PC-9 (cell line): ENCODE measurements around the gene RELB. TPM values are rescaled to one million over a fixed set of nuclear protein-coding genes. Genes with fewer than 3 reads are reported as not detected.
"Not testable (repeated sequence)": the region's sequence is repeated elsewhere in the genome, so short reads cannot be mapped to it uniquely, and the experiment has no call there.

Experiments used
- BruUV-seq: library from RNA; stranded (reverse); fragments of 400-500 nt; replicated peaks from 2 replicates; lab custom pipeline; 2021; lab: Mats Ljungman, UMichigan
- CTCF ChIA-PET: fragments of 300-600 bp; sonication (Branson Sonifier 250); formaldehyde crosslinking; loops from one replicate; lab custom pipeline; 2022; ENCODE audit warnings: antibody characterized with exemption; lab: Charles Lee
- POLR2A ChIA-PET: fragments of 300-600 bp; sonication (Branson Sonifier 250); formaldehyde crosslinking; loops from one replicate; lab custom pipeline; 2022; ENCODE audit warnings: antibody characterized with exemption; ENCODE audit not compliant: unreplicated experiment; lab: Charles Lee
- DNase-seq, 2 experiments: peaks; one replicate each; pipeline versions ENCODE4 v3.0.0 to v3.0.0-alpha.2; 2015 to 2022; ENCODE audit warnings: mixed read lengths in 1 of 2
- H2AFZ ChIP-seq: fragments of 200-600 bp; sonication (generic); 2 replicates; pipeline ENCODE4 v1.8.1; 2017; ENCODE audit warnings: antibody characterized with exemption
- H3F3A ChIP-seq: fragments of 200-600 bp; sonication (generic); 2 replicates; pipeline ENCODE4 v1.8.1; 2017; ENCODE audit warnings: antibody characterized with exemption, mild to moderate bottlenecking, low read depth; ENCODE audit not compliant: insufficient read depth
- H3K27ac ChIP-seq: fragments of 200-600 bp; sonication (generic); 2 replicates; pipeline ENCODE4 v1.6.1; 2016; ENCODE audit warnings: mixed run types
- H3K27me3 ChIP-seq: fragments of 200-600 bp; sonication (generic); 2 replicates; pipeline ENCODE4 v1.6.1; 2016; ENCODE audit warnings: low read depth, mixed run types; ENCODE audit not compliant: insufficient read depth
- H3K36me3 ChIP-seq: fragments of 200-600 bp; sonication (generic); 2 replicates; pipeline ENCODE4 v1.6.1; 2016; ENCODE audit warnings: low read depth, mixed run types
- H3K4me1 ChIP-seq: fragments of 200-600 bp; sonication (generic); replicated peaks from 2 replicates; pipeline ENCODE4 v1.6.1; 2016; ENCODE audit warnings: mixed run types; ENCODE audit not compliant: insufficient read depth
- H3K4me2 ChIP-seq: fragments of 200-600 bp; sonication (generic); 2 replicates; pipeline ENCODE4 v1.6.1; 2017; ENCODE audit warnings: mixed run types
- H3K4me3 ChIP-seq: fragments of 200-600 bp; sonication (generic); 2 replicates; pipeline ENCODE4 v1.6.1; 2016; ENCODE audit warnings: mixed run types
- H3K79me2 ChIP-seq: fragments of 200-600 bp; sonication (generic); 2 replicates; pipeline ENCODE4 v1.6.1; 2017; ENCODE audit warnings: low read depth, mixed run types
- H3K9me2 ChIP-seq: fragments of 200-600 bp; sonication (generic); 2 replicates; pipeline ENCODE4 v1.8.1; 2017; ENCODE audit warnings: mild to moderate bottlenecking; ENCODE audit not compliant: insufficient read depth
- H3K9me3 ChIP-seq: fragments of 200-600 bp; sonication (generic); 2 replicates; pipeline ENCODE4 v1.8.1; 2016; ENCODE audit warnings: low read depth; ENCODE audit not compliant: insufficient read depth
- H4K20me1 ChIP-seq: fragments of 200-600 bp; sonication (generic); 2 replicates; pipeline ENCODE4 v1.8.1; 2017; ENCODE audit not compliant: insufficient read depth
- EZH2 ChIP-seq: fragments of 200-600 bp; sonication (generic); IDR thresholded peaks from 2 replicates; pipeline ENCODE4 v1.8.0; 2017; ENCODE audit warnings: antibody characterized with exemption, low read depth
- intact Hi-C: fragments of 100-400 bp; cut with micrococcal nuclease; formaldehyde crosslinking; loops from one replicate; pipeline ENCODE4 v1.10.0; 2022; ENCODE audit not compliant: unreplicated experiment
- total RNA-seq: library from RNA; stranded (reverse); gene quantifications from 2 replicates; pipeline ENCODE4 v1.2.3, GENCODE V29; 2021
- TF ChIP-seq, protein P1 (sequence below): fragments of 200-600 bp; sonication (generic); conservative IDR thresholded peaks from 2 replicates; pipeline ENCODE4 v1.6.1; 2017; ENCODE audit warnings: mixed run types, antibody characterized with exemption, mild to moderate bottlenecking, moderate library complexity

Gene RELB
- total RNA-seq, 1 experiment from 2014 or later: 5.8 TPM

DNA sequence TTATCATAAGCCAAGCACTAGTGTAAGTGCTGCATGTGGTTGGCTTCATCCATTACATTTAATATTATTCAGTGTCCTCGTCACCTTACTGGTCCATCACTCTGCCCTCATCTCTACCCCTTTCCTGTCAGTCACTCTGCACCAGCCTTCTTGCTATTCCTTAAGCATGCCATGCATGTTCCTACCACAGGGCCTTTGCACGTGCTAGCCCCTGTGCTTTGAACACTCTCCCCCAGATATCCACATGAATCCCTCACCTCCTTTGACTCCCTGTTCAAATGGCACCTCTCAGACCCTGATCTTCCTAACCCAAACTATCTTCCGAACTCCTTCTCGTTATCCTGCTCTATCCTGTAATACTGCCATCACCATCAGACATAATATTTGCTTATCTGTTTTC is 3.2 kb upstream of the RELB start:
- Histone ChIP-seq H3K27ac (no peak overlapping the region), H3K4me1 (peaks cover 7% of the 10 kb centered on the region), H3K9me2 (no peaks in the 10 kb centered on the region), H3F3A (peaks cover 28% of the 10 kb centered on the region), H2AFZ (no peak overlapping the region), H3K4me3 (no peak overlapping the region), H4K20me1 (no peaks in the 10 kb centered on the region), H3K36me3 (no peaks in the 10 kb centered on the region), H3K79me2 (no peaks in the 10 kb centered on the region), H3K4me2 (no peak overlapping the region), H3K9me3 (no peaks in the 10 kb centered on the region), H3K27me3 (no peaks in the 10 kb centered on the region)
- DNase-seq: no peak
- POLR2A ChIA-PET: interaction anchor here (0.6 kb wide), 1 partner anchor 90 kb away, joined by 3 read pairs; no protein-coding TSS in a partner anchor
- intact Hi-C loops: no loop called here
- CTCF ChIA-PET: no interaction called here
- no TSS peak for BruUV-seq
- TF ChIP-seq, protein P1, sequence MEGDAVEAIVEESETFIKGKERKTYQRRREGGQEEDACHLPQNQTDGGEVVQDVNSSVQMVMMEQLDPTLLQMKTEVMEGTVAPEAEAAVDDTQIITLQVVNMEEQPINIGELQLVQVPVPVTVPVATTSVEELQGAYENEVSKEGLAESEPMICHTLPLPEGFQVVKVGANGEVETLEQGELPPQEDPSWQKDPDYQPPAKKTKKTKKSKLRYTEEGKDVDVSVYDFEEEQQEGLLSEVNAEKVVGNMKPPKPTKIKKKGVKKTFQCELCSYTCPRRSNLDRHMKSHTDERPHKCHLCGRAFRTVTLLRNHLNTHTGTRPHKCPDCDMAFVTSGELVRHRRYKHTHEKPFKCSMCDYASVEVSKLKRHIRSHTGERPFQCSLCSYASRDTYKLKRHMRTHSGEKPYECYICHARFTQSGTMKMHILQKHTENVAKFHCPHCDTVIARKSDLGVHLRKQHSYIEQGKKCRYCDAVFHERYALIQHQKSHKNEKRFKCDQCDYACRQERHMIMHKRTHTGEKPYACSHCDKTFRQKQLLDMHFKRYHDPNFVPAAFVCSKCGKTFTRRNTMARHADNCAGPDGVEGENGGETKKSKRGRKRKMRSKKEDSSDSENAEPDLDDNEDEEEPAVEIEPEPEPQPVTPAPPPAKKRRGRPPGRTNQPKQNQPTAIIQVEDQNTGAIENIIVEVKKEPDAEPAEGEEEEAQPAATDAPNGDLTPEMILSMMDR: no peak
- TF ChIP-seq EZH2: no peak

DNA sequence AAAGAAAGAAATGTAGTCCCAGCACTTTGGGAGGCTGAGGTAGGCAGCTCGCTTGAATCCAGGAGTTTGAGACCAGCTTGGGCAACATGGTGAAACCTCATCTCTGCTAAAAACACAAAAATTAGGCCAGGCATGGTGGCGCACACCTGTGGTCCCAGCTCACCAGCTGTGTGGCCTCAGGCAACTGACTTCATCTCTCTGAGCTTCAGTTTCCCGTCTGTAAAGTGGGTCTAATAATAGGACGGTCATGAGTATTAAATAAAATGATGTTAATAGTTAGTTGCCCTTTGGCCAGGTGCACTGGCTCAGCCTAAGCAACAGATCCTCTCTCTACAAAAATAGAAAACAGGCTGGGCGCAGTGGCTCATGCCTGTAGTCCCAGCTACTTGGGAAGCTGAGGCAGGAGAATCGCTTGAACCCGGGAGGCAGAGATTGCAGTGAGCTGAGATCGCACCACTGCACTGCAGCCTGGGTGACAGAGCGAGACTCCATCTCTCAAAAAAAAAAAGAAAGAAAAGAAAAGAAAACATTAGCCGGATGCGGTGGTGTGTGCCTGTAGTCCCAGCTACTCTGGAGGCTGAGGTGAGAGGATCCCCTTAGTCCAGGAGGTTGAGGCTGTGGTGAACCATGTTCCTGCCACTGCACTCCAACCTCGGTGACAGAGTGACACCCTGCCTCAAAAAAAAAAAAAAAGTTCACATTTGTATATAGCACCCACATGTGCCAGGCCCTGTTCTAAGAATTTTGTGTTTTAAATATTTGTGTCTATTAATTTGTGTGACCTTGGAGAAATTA is 1.9 kb upstream of the RELB start:
- BruUV-seq, CTCF ChIA-PET, H3K79me2 ChIP-seq, H2AFZ ChIP-seq, H3K27me3 ChIP-seq, H3K4me3 ChIP-seq, POLR2A ChIA-PET, H3K9me2 ChIP-seq, H4K20me1 ChIP-seq, H3K4me2 ChIP-seq, H3K36me3 ChIP-seq, DNase-seq, H3K4me1 ChIP-seq, H3K9me3 ChIP-seq, H3K27ac ChIP-seq, intact Hi-C loops: not testable (repeated sequence)
- peaks cover 28% of the 10 kb centered on the region for H3F3A ChIP-seq

DNA sequence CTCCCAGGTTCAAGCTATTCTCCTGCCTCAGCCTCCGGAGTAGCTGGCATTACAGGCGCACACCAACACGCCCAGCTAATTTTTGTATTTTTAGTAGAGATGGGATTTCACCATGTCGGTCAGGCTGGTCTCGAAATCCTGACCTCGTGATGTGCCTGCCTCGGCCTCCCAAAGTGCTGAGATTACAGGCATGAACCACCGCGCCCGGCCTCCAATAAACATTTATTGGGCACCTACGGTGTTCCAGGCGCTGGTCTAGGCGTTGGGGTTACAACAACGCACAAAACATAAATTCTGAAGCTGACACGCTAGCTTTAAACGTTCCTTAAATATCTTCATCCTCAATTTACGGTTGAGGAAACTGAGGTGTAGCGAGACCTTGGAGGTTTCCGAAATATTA is 599 bp upstream of the RELB start:
- H3K4me3 ChIP-seq: peak overlapping the region; percentile 53
- ChIA-PET POLR2A (interaction anchor here (0.6 to 0.7 kb wide), 2 partner anchors 18 to 45 kb away, joined by 4 to 5 read pairs; no protein-coding TSS in a partner anchor), CTCF (interaction anchor here (1.2 kb wide), 1 partner anchor 677 kb away, joined by 3 read pairs; no protein-coding TSS in a partner anchor)
- H4K20me1 ChIP-seq, H3K27me3 ChIP-seq, intact Hi-C loops, H3K27ac ChIP-seq, H3K4me1 ChIP-seq, H3K79me2 ChIP-seq, H3K9me3 ChIP-seq, DNase-seq, H3K36me3 ChIP-seq, H3K9me2 ChIP-seq: not testable (repeated sequence)
- H3F3A ChIP-seq: peaks cover 28% of the 10 kb centered on the region
- BruUV-seq: TSS peak; percentile 80
- H3K4me2 ChIP-seq: peak overlapping the region; percentile 86
- H2AFZ ChIP-seq: peak overlapping the region; percentile 58; the same call in 1 of the 2 replicates

DNA sequence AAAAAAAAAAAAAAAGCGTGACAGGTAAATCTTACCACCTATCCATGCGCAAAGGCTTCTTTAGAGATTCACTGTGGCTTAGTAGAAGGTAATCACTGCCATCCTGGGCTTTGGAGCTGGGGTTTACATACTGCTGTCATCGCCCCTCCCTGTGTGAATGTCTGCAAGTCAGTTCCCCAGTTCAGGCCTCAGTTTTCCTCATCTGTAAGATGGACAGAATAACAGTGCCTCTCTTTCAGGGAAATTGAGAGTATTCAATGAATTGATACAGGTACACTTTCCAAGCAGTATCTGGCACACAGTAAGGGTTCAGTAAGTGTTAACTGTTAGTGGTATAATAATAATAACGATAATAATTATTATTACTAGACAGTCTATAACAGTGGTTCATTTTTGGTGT is 2.2 kb downstream of the RELB start:
- Histone ChIP-seq H3K4me2 (no peak overlapping the region), H2AFZ (no peak overlapping the region), H3K27me3 (no peaks in the 10 kb centered on the region), H3K4me3 (no peak overlapping the region), H3K27ac (no peak overlapping the region), H3K9me3 (no peaks in the 10 kb centered on the region), H4K20me1 (no peaks in the 10 kb centered on the region), H3F3A (peaks cover 17% of the 10 kb centered on the region), H3K9me2 (no peaks in the 10 kb centered on the region), H3K79me2 (no peaks in the 10 kb centered on the region), H3K36me3 (no peaks in the 10 kb centered on the region), H3K4me1 (peaks cover 7% of the 10 kb centered on the region)
- CTCF ChIA-PET: interaction anchor here (0.7 kb wide), 1 partner anchor 110 kb away, joined by 7 read pairs; no protein-coding TSS in a partner anchor
- TF ChIP-seq, protein P1: no peak
- no peak for TF ChIP-seq EZH2
- DNase-seq: no peak
- POLR2A ChIA-PET: interaction anchor here (0.7 kb wide), 1 partner anchor 14 kb away, joined by 13 read pairs; no protein-coding TSS in a partner anchor
- BruUV-seq: no TSS peak
- intact Hi-C loops: loop anchor here (2.0 kb wide), 1 partner anchor 113 kb away; the partner anchor contains the start of gene TOMM40
